GM21528 (cell line): ENCODE measurements around the gene PARD3B.

ENCODE experiments used
- ATAC-seq: cut with Tn5 transposase; IDR thresholded peaks from one replicate; pipeline ENCODE4 v1.9.1; 2021; ENCODE audit warnings: mild to moderate bottlenecking, moderate library complexity; ENCODE audit not compliant: unreplicated experiment, low FRiP score

The PARD3B gene

DNA sequence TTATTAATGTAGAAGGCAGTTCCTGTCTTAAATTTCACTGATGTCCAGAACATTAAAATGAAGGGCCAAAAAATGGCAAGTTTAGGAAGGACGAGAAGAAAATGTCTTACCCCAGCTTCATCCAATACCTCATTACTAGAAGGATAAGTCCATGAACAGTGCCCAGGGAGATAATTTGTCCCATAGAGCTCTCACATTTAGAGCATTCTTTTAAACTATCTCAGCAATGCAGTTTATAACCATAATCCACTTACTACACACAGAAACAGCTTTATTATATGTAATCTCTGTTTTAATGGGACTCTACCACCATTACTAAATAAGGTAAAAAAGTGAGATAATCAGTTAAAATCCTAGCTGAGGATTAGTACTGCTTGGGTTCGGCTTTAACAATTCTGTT, 142.5 kb downstream of the PARD3B start:
- no peak for ATAC-seq

DNA sequence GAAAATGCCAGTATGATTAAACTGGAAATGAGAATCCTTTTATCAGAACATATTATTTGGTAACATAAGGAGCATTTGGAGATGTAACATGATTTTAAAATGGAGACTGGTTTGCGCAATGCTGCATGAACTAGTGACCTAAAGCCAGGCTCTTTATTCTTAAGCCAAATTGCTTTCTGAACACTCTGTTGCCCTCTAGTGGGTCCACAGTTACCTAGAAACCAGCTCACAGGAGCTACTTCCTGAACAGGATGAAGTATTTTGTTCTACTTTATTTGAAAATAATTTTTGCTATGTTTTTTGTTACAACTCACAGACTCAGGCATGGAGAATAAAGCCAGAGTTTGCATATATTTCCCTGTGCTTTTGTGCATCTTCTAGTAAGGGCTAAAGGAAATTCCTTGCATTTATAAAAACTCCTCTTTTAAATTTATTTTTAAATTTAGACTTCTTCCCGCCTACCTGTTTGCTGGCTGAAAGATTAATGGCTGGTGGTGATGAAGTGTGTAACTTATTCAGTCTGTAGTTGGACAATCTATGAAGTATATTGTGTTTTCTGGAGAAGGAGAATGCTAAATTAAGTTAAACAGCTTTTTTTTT, 146.7 kb downstream of the PARD3B start:
- ATAC-seq, result no peak

DNA sequence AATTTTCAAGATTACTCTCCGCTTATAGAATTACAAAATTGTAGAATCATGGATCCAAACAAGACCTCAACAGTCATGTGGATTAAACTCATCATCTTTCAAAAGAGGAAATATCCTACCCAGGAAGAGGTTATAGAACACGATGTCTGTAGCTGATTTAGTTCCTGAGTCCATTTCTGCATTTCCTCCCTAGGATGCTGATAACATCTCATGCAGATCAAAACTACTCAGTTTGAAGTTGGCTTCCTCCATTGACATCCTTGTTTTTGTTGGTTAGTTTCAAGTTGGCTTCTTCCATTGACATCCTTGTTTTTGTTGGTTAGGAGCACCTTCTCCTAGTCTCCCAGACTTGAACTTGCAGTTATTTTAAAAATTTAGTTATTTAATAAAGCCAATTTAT, 147.5 kb downstream of the PARD3B start:
- no peak for ATAC-seq

DNA sequence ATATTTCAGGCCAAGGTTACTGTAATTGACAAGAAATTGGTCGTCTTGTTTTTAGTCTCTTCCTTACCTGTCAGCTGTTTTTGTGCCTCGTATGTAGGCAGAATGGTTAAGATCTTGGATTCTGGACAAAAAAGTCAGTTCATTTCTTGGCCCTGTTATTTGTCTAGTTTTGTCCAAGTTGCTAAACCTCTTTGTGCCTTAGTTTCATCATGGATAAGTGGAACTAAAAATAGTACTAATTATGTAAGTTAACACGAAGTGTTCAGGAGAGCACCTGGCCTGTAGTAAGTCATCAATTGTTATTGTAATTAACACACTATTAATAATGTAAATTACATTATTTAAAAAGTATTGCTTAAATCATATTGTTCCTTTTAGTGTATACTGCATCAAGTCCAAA, 148.0 kb downstream of the PARD3B start:
- ATAC-seq, result no peak

DNA sequence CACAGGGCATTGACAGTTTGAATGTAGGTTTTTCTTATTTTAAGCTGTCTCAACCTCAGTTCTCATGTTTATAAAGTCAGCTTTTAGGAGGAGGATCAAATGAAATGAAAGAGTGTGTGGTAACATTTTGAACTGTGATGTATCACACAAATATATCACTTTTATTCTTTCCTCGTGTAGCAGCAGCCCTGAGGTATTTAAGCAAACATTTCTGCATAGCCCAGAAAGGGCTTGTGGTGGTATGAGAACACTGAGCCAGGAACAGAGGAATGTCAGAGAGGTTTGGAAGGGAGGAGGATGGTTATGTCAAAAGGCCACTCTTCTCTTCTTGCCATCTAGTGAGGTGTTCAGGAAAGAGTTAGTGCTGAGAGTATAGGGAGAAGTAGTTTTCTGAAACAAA, 150.2 kb downstream of the PARD3B start:
- ATAC-seq, result no peak

DNA sequence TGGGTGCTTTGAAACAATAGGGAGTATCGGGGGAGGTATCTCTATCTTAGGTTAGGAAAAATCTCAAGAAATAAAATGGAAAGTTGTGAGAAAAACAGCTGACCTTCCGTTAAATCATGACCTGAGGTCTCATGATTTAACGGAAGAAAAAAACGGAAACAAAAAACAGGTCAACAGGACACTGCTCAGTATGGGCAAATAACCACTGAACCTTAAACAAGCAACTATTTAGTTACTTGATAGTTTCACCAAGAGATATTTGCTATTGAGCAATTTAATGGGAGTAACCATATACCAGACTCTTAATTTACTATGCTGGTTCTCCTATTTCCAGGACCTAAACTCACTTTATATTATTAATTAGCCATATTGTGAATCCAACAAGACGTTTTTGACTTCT, 150.8 kb downstream of the PARD3B start:
- no peak for ATAC-seq

DNA sequence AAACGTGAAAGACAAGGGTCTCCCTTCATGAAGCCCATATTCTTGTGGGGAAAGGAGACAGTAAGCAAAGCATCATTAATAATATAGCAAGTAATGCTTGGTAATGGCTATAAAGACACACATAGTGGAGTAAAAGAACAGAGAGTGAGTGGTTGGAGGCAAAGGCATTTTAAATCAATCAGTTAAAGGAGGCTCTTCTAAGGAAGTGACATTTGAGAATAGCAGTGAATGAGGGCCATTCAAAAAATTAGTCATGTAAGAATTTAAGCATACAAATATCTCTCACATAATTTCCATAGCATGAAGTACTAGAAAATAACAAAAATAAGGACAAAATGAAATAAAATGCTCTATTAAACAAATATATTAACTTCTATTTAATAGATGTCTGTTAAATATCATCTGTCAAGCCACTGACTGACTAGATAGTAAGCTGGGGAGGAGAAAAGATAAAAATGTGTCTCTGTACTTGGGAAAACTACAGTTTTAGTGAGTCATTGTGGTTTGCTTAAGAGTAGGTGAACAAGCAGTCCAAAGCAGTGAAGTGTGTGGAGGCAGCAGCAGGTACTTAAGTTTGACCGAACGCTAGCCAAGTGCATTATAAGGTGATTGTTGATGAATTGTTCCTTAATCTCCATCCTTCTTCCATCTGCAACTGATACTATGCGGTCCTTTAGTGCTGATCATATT, 160.1 kb downstream of the PARD3B start:
- no peak for ATAC-seq

DNA sequence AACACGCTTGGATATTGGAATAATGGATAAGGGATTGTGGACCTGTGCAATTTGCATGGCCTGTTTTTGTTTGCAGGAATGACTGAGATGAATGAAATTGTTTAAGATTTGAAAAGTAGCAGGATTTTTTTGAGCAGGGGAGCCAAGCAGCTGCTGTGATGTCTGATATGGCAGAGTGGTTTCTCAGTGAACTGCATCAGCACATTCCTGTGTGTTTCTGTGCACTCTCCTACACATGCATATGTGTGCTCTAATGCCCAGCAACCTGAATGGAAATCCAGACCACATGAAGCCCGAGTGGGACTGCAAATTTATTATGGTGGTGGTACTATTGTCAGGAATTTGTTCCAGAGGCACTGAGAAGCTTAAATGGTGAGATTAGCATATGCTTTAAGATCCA, 161.7 kb downstream of the PARD3B start:
- no peak for ATAC-seq

DNA sequence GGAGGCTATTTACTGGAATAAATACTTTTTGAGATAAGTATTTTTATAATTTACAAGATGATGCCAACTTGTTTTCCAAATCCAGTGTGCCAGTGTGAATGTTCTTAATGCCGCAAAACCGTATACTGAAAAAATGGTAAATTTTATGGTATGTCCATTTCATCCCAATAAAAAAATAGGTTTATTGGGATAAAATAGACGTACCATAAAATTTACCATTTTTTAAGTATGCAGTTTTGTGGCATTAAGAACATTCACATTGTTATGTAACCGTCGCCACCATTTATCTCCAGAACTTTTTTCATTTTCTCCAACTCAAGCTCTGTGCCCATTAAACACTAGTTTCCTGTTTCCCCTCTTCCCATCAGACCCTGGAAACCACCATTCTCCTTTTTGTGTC, 167.9 kb downstream of the PARD3B start:
- ATAC-seq, result no peak

DNA sequence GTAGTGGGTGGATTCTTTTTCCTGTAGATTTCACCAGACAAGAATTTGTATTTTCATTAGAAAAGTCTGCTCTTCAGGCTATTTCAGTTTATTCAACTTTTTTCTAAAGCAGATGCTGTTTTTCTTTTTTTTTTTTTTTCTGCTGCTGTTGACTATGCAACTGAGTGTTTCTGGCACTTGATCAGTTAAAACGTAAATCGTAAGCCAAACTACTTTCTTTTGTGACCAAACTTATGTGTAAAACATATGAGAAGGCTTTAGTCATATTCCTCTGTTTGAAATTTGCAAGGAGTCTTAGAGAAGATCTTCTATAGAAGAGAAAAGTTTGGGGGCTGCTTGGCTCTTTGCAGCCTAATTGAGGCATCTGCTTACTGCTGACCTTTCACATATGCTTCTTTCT, 170.1 kb downstream of the PARD3B start:
- no peak for ATAC-seq

DNA sequence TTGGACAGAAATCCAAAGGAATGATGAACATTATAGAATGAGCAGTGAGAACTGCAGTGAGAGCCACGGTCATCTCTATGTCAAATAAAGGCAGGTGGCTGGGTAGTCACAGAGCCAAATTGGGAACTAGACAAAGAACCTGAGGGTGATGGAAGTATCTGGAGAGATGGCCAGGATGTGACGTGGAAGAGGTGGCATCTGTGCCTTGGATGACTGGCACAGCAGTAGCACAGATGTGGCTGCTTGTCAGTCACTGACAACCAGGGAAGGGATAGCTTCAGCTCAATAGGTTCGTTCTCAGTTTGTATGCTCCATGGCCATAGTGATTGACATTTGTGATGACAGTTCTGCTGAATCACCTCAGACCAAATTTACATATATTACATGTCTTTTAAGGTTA, 172.3 kb downstream of the PARD3B start:
- ATAC-seq, result no peak

DNA sequence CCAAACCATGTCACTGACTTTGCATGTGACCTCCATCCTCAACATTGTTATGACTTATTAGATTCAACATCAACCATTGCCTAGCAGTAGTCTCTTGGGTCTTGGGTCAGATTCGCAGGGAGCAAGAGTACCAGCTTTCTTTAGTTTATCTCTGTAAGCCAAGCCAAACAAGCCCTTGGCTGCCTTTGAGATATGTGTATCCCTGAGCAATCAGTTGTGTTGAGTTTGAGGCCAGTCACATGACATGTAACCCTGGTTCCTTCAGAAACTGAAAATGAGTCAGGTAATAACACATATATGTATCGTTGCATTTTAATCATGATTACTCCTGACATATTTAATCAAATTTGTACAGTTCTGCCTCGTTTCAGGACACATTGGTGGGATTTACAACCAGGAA, 173.3 kb downstream of the PARD3B start:
- ATAC-seq, result no peak

DNA sequence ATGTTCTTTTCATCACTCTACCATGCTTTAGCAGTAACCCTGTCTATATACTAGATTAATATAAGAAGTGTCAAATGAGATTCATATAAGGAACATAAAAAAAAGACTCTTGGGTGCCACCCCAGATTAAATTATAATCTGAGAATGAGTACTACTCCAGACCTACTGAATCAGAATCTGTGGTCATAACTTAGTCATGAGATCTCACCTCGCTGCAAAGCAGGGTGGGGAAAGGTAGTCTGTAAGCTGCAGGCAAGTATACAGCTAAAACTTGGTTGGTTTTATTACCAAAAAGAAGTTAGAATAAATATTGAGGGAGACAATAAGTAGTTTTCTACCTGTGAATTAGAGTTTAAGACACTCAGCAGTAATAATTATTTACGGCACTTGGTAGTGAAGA, 175.6 kb downstream of the PARD3B start:
- ATAC-seq, result no peak

DNA sequence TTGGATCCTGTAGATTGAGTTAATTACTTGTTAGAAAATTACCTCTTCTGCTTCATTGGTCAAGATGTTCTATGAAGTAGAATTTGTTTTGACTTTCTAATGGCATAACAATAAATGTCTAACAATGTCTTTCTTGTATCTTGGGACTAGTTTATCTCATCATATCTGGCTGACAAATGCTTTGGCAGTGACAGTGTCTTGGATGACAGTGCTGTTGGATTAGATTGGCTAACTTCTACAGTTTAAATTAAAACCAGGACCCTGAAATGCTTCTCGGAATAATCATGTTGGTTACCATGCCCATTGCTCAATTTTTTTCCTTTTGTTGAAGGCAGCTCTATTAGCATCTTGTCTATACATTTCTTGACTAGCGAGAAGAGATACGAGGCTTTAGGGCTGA, 176.9 kb downstream of the PARD3B start:
- no peak for ATAC-seq

DNA sequence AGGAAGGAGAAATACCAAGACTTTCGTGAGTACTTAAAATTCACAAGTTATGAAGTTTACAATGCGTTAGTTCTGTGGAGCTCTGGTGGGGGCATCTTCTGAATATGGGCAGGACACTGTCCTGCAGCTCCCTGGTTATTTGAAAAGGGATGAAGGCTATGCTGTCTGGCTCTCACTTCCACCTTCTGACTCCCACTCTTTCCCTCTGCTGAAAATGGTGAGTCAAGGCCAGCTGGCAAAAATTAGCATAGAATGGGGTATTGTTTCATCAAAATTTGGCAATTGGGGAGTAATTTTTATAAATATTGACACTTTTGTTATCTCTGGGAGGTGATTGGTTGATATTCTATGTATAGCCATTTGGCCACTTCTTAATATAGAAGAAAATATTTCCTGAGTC, 177.4 kb downstream of the PARD3B start:
- ATAC-seq, result no peak

DNA sequence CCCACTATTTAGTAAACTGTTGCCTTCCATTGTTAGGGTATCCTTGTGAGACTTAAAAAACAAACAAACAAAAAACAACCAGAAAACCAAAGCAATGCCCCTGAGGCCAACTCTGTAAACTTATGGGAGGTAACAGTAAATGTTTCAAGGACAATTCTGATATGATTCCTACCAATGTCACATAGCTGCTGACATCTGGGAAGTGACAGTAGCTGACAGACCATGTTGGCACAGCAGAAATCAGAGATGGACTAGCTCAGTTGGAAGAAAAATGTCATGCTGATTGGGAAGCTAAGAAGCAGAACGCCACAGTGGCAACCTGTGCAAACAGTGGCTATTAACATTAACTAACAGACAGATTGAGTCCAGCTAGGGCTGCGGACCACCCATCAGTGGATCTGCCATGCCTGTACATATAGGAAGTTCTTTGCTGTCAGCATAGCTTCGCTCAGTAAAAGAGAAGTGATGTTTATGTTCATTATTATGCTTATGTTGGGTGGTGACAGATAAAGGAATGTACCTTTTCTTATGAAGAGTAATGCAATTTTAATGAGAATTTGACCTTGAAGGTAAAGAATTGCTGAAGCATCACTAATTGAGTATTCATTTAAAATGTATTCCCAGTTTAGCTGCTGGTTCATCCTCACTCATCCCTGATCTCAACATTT, 180.6 kb downstream of the PARD3B start:
- ATAC-seq, result no peak

DNA sequence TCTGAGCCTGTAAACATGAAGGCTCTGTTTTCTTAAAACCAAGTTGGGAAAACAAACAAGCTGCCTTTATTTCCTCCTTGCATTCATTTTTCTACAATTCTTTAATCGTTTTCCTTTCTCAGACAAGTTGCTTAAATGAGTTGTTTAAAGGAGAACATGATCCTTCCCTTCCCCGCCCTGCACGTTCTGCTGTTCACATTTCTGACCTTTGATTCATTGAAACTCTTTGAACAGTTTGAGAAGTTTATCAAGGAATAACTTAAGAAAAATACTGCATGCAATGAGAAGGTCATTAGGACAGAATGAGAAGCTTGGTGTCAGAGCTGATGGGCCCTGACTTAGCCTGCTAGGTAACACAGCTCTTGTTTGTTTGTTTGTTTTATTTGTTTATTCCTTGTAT, 181.6 kb downstream of the PARD3B start:
- no peak for ATAC-seq

DNA sequence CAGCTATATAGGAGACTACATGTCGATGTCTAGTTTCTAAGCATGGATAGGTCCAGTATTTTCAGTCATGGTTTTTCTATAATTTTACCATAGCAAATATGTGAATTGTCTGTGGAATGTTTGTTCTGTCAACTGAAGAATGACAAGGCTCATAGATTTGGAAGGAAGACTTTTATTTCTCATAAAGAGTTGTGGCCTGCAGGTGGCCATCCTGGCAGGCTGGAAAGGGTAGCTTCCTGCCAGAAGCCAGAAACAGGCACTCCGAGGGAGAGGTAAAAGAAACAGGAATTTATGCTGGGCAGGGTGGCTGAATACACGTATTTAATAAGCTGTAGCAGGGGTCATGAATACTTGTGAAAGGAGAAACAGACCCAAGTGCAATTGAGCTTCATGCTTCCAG, 182.1 kb downstream of the PARD3B start:
- ATAC-seq, result no peak

DNA sequence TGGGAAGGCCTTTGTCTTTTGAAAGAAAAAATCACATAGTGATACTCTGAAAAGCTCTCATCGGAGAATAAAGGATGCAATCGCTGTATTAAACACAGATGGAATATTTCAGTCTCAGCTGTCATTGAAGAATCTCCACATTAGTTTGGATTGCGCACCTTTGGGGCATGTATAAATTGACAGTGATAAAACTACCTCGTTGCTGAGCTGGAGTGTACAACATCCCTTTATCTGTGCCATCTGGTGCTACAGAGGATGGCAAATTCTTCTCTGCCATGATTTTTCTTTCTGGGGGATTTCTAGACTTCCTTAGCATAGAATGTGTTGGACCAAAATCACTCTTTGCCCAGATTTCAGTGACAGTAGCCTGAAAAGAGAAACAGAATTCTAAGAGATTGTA, 185.3 kb downstream of the PARD3B start:
- no peak for ATAC-seq

DNA sequence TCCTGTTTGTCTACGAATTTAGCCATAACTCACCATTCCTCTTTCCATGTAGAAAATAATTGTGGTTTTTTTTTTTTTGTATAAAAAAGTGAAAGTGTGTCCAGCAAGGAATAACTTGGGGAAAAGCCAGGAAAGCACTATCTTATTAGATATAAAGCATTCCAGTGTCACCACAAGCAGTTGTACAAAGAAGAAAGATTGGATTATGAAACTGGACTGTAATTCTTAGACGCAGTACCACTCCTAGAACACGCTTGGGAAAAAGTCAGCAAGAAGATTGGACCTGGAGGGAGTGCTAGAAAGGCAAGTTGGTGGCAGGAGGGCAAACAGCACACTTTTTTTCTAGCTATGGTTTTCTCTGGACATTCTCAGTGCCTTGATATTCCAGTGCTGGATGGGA, 186.7 kb downstream of the PARD3B start:
- no peak for ATAC-seq

DNA sequence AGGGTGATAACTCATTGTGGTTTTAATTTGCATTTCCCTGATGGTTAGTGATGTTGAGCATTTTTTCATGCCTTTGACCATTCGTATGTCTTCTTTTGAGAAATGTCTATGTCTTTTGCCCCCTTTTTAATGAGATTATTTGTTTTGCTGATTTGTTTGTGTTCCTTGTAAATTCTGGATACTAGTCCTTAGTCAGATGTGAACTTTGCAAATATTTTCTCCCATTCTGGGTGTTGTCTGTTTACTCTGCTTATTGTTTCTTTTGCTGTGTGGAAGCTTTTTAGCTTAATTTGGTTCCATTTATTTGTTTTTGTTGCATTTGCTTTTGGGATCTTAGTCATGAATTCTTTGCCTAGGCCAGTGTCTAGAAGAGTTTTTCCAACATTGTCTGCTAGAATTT, 192.0 kb downstream of the PARD3B start:
- ATAC-seq, result no peak

DNA sequence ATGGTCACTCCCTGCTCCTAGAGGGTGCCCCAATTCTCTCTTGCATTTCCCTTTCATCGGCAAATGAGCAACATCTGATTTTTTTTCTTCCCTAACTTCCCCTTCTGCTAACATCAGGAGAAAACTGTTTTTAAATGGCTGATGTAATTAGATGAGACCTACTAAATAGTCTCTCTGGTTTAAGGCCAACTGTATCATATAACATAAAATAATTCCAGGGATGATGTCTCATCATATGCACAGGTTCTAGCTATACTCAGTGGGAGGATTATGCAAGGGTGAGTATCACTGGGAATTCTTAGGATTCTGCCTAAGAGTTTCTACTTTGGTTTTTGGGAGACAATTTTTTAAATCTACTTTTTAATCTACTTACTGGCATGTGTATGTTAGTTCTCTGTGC, 193.4 kb downstream of the PARD3B start:
- no peak for ATAC-seq
